ENCODE results near the gene RGS7. TPM values are rescaled to one million over a fixed set of nuclear protein-coding genes. Genes with fewer than 3 reads are reported as not detected.

Gene RGS7
- total and polyA plus RNA-seq, 2 of the 8 experiments (the other 6 are each of a cell fraction or from before 2014, with no cell fraction given) = 1.6 to 3.0 TPM

DNA sequence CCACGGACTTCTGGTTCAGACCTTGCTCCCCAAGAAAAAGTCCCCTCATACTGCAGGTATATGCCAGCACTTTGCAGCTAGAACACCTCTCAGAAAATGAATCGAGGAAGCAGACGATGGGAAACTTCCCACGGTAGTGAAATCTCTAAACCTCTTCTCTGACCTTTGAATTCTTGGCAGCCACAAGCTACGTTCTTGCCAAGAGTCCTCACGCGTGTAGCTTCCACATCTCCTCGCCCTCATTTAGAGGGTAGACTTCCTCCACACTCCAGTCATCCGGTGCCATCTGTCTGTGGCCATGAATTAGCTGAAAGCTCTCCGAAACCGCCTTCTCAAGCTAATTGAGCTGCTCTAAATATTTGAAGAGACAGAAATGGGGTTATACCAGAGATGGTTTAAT is 127.8 kb downstream of the RGS7 start:
- H3K27ac ChIP-seq (ENCODE audit: low read depth, low read length) = no peak overlapping the region
- H3K27me3 ChIP-seq (replicated peaks in 1 of 4; ENCODE audit: control insufficient read depth in 3 of 4, extremely low read depth in 1 of 4, insufficient read depth in 3 of 4, low read length in 3 of 4) = peaks cover 0 to 1% (median 0%) of the 10 kb centered on the region in 4 experiments; a peak in 1 of 7 replicates
- H4K20me1 ChIP-seq (replicated peaks in 1 of 2; ENCODE audit: control insufficient read depth in 1 of 2, insufficient read depth in 2 of 2, low read length in 2 of 2) = no peaks in the 10 kb centered on the region
- H3K9ac ChIP-seq (replicated peaks in 1 of 4; ENCODE audit: extremely low read depth in 1 of 4, low read depth in 3 of 4, low read length in 3 of 4) = no peak overlapping the region
- H3K79me2 ChIP-seq (ENCODE audit: control insufficient read depth in 1 of 2, insufficient read depth in 2 of 2, low read length in 2 of 2) = no peaks in the 10 kb centered on the region
- no peak overlapping the region for H3K56ac ChIP-seq (replicated peaks; ENCODE audit: insufficient read length, low read depth, low read length)
- ChIA-PET POLR2A (ENCODE audit: partially characterized antibody) (no interaction called here), CTCF (ENCODE audit: partially characterized antibody) (interaction anchor here (0.6 to 1.1 kb wide), 4 partner anchors 71 to 702 kb away, joined by 3 read pairs; no protein-coding TSS in a partner anchor)
- H3K14ac ChIP-seq (ENCODE audit: insufficient read length) = no peak overlapping the region
- TF ChIP-seq, protein P1, sequence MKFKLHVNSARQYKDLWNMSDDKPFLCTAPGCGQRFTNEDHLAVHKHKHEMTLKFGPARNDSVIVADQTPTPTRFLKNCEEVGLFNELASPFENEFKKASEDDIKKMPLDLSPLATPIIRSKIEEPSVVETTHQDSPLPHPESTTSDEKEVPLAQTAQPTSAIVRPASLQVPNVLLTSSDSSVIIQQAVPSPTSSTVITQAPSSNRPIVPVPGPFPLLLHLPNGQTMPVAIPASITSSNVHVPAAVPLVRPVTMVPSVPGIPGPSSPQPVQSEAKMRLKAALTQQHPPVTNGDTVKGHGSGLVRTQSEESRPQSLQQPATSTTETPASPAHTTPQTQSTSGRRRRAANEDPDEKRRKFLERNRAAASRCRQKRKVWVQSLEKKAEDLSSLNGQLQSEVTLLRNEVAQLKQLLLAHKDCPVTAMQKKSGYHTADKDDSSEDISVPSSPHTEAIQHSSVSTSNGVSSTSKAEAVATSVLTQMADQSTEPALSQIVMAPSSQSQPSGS (IDR thresholded peaks at IDR 0.05; ENCODE audit: low read length) = no peak
- peak; percentile 34 to 39; a peak in 3 of 4 replicates for TF ChIP-seq RAD21 (IDR thresholded peaks at IDR 0.05 in 1 of 2, conservative IDR thresholded peaks at IDR 0.05 in 1 of 2; ENCODE audit: low read depth in 2 of 2, low read length in 2 of 2)
- no peak overlapping the region for H3K18ac ChIP-seq (ENCODE audit: extremely low read depth, low read length)
- H3K4me2 ChIP-seq (ENCODE audit: insufficient read depth in 1 of 2, low read depth in 2 of 2, low read length in 2 of 2) = no peak overlapping the region
- H3K4me1 ChIP-seq (replicated peaks in 1 of 4; ENCODE audit: control insufficient read depth in 3 of 4, insufficient read depth in 4 of 4, low read length in 3 of 4) = peaks cover 0 to 5% (median 0%) of the 10 kb centered on the region in 4 experiments; a peak in 2 of 7 replicates
- H3K79me1 ChIP-seq (ENCODE audit: low read depth, low read length) = no peaks in the 10 kb centered on the region
- H3K9me3 ChIP-seq (ENCODE audit: insufficient read depth in 2 of 2, low read depth in 1 of 2, low read length in 1 of 2) = no peaks in the 10 kb centered on the region
- no peak overlapping the region for H2AK5ac ChIP-seq (ENCODE audit: low read depth, low read length)
- no peak overlapping the region for H3K4ac ChIP-seq (replicated peaks; ENCODE audit: insufficient read length, low read depth, low read length)
- H2BK120ac ChIP-seq (replicated peaks; ENCODE audit: low read depth, low read length) = no peak overlapping the region
- H3K23me2 ChIP-seq (ENCODE audit: low read depth, low read length) = no peaks in the 10 kb centered on the region
- no peak overlapping the region for H2BK20ac ChIP-seq (ENCODE audit: low read length)
- H4K8ac ChIP-seq (ENCODE audit: extremely low read depth, insufficient read depth, low read length) = no peak overlapping the region
- H2BK12ac ChIP-seq (ENCODE audit: low read depth, low read length) = no peak overlapping the region
- WGBS, 2 experiments (ENCODE audit: extremely low coverage in 1 of 2, insufficient coverage in 1 of 2, insufficient read length in 1 of 2, insufficient replicate concordance in 2 of 2, low coverage in 1 of 2, low lambda C conversion rate in 2 of 2, missing lambda C conversion rate in 1 of 2) = 93% methylated on average over 11 of the region's 11 CpGs; no CpG with 5 or more reads in 1 of the 2 experiments
- no peaks in the 10 kb centered on the region for H3K36me3 ChIP-seq (ENCODE audit: control insufficient read depth in 2 of 4, insufficient read depth in 4 of 4, low read length in 3 of 4)
- no peak overlapping the region for H4K91ac ChIP-seq (replicated peaks; ENCODE audit: insufficient read length, low read length)
- H2BK5ac ChIP-seq (ENCODE audit: low read depth, low read length) = no peak overlapping the region
- no peak overlapping the region for H4K5ac ChIP-seq (ENCODE audit: insufficient read length, low read depth, low read length)
- no peak overlapping the region for H3K4me3 ChIP-seq (ENCODE audit: extremely low read depth in 1 of 4, insufficient read depth in 2 of 4, low read depth in 3 of 4, low read length in 4 of 4)
- no peak overlapping the region for H3K23ac ChIP-seq (ENCODE audit: insufficient read length)
- FAIRE-seq = no peak
- H2BK15ac ChIP-seq (ENCODE audit: low read length) = no peak overlapping the region
- DNase-seq (ENCODE audit: low read depth in 1 of 2, low spot score in 2 of 2) = no peak
- H2AFZ ChIP-seq (ENCODE audit: low read length) = no peak overlapping the region
